Small intestine (tissue), 7 donors: ENCODE results near the gene QKI. TPM values are rescaled to one million over a fixed set of nuclear protein-coding genes. Genes with fewer than 3 reads are reported as not detected.

Experiments
- DNase-seq, 2 donors: peaks; one replicate each; pipeline versions ENCODE4 v3.0.0 to v3.0.0-alpha.2; 2013
- FAIRE-seq: peaks from 2 replicates; lab custom pipeline; 2012; peaks lifted over from hg19 to GRCh38; lab: Jason Lieb, UNC
- H3K27ac ChIP-seq, 3 donors: one replicate each; pipeline ENCODE4 v1.5.1; 2013; ENCODE audit warnings: low read length in 2 of 3, mild to moderate bottlenecking in 2 of 3, control low read depth in 1 of 3, inconsistent platforms in 1 of 3, low read depth in 1 of 3, moderate library complexity in 1 of 3
- H3K27me3 ChIP-seq, 3 donors: one replicate each; pipeline ENCODE4 v1.6.1; 2013; ENCODE audit warnings: low read length in 3 of 3, inconsistent platforms in 1 of 3; ENCODE audit not compliant: control insufficient read depth in 3 of 3, insufficient read depth in 3 of 3
- H3K36me3 ChIP-seq, 3 donors: one replicate each; pipeline ENCODE4 v1.6.1; 2013; ENCODE audit warnings: low read length in 3 of 3, inconsistent platforms in 1 of 3, low read depth in 1 of 3, mild to moderate bottlenecking in 1 of 3, moderate library complexity in 1 of 3; ENCODE audit not compliant: control insufficient read depth in 3 of 3, insufficient read depth in 2 of 3
- H3K4me1 ChIP-seq, 3 donors: one replicate each; pipeline ENCODE4 v1.6.1; 2013; ENCODE audit warnings: low read length in 2 of 3, inconsistent platforms in 1 of 3, low read depth in 1 of 3, mild to moderate bottlenecking in 1 of 3, moderate library complexity in 1 of 3; ENCODE audit not compliant: control insufficient read depth in 3 of 3, insufficient read depth in 2 of 3
- H3K4me3 ChIP-seq, 3 donors: one replicate each; pipeline ENCODE4 v1.5.1; 2013; ENCODE audit warnings: low read length in 3 of 3, control low read depth in 1 of 3, inconsistent platforms in 1 of 3, low read depth in 1 of 3, mild to moderate bottlenecking in 1 of 3, moderate library complexity in 1 of 3
- H3K9me3 ChIP-seq, 2 donors: one replicate each; pipeline ENCODE4 v1.6.1; 2013; ENCODE audit warnings: low read depth in 1 of 2, low read length in 1 of 2; ENCODE audit not compliant: control insufficient read depth in 2 of 2, insufficient read depth in 1 of 2
- whole genome bisulfite sequencing, 3 donors: extraction: QIAGEN DNeasy Blood & Tissue Kit; methylation state at CpG; one replicate each; pipeline ENCODE4 v1.1.7; 2013; 5-methylcytosine and 5-hydroxymethylcytosine counted together
- polyA plus RNA-seq, 4 donors: library from polyadenylated mRNA; stranded (reverse) in 3 of 4; unstranded in 1 of 4; fragments of 200-250 nt in 3 of 4; fragments of 120-200 nt in 1 of 4; gene quantifications; one replicate each; pipeline versions ENCODE4 v1.2.1 to v1.2.3, GENCODE V29; 2013
- donor health status: healthy with polysubstance abuse.
- donor health status: control.
- donor health status: control.
- donor health status: Bipolar disorder and iron deficiency.
- donor health status: healthy.

Gene QKI
- polyA plus RNA-seq, 4 donors = 2.5 to 18.9 (median 13.7) TPM

DNA sequence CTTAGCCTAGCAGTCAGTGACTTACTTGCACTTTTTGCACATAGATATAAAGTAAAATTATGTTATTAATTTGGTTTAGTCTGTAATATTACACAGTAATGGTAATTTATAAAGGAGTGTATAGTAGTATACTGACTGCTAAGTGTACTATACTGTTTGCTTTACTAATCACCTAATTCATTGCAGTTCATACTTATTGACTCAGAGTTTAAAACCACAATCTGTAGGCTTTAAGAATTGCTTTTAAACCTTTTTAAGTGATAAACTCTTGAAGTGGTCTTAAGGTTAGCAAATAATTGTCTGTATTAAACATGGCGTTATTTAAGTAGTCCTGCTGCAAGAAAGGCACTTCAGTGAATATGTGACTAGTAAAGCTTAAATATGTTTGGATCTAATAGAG is 151.5 kb downstream of the QKI start:
- Histone ChIP-seq H3K9me3 (no peaks in the 10 kb centered on the region), H3K27ac (no peak overlapping the region), H3K27me3 (no peaks in the 10 kb centered on the region), H3K36me3 (peaks cover 0 to 4% (median 0%) of the 10 kb centered on the region in 3 donors), H3K4me3 (no peak overlapping the region), H3K4me1 (no peaks in the 10 kb centered on the region)
- no peak for DNase-seq
- FAIRE-seq = no peak
- WGBS, 3 donors = 32 to 65% (median 58%) methylated on average over 1 of the region's 1 CpG

DNA sequence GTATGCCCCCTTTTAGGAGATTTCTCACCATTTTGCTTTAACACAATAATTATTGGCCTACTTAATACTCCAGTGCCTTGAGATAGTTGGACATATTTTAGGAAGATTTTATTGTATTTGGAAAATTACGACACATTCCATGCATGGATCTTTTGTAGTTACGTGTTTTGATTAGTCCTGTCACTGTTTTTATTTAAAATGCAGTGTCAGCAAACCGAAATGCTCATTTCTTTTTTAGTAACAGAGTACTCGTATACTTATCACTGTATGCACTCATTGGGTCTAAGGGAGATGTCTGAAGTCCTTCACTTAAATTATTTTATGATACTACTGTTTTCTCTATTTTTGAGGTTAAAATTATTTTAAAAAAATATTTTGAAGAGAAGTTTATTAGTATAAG is 153.8 kb downstream of the QKI start:
- Histone ChIP-seq H3K4me3 (no peak overlapping the region), H3K27ac (no peak overlapping the region), H3K4me1 (no peaks in the 10 kb centered on the region), H3K36me3 (peaks cover 0 to 4% (median 0%) of the 10 kb centered on the region in 3 donors), H3K27me3 (no peaks in the 10 kb centered on the region), H3K9me3 (no peaks in the 10 kb centered on the region)
- DNase-seq = no peak
- WGBS, 3 donors = 86 to 93% (median 88%) methylated on average over 4 of the region's 4 CpGs
- no peak for FAIRE-seq

DNA sequence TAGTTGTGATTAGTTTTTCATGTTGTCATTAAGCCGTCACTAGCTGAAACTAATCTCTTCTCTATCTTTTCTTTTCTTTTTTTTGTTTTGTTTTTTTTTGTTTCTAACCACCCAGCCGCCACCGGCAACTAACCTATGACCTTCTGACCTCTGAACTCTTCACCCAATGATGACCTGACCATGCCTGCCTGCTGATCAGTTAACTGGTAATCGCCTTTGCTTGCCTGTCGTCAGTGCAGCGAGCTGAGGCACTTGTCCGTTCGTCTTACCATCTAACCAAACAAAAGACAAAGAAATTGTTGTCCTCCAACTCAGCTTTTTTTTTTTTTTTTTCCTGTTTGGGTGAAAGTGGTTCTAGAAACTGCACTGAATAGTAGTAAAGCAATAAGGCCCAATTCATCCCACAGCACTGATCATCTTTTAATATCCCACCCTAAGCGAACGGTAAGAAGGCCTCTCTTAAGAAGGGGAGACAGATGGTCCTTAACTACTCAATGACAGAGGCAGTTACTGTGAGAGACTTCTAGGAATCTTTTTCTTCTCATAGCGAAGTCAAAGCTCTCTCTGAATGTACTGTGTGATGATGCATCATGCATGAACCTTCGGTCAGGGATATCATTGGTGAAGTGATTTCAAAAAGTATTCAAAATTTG is 156.2 kb downstream of the QKI start:
- Histone ChIP-seq H3K27ac (no peak overlapping the region), H3K36me3 (peaks cover 0 to 2% (median 0%) of the 10 kb centered on the region in 3 donors), H3K4me1 (no peaks in the 10 kb centered on the region), H3K9me3 (no peaks in the 10 kb centered on the region), H3K4me3 (no peak overlapping the region), H3K27me3 (no peaks in the 10 kb centered on the region)
- 87 to 92% (median 90%) methylated on average over 12 of the region's 12 CpGs for WGBS, 3 donors
- no peak for FAIRE-seq
- no peak for DNase-seq

DNA sequence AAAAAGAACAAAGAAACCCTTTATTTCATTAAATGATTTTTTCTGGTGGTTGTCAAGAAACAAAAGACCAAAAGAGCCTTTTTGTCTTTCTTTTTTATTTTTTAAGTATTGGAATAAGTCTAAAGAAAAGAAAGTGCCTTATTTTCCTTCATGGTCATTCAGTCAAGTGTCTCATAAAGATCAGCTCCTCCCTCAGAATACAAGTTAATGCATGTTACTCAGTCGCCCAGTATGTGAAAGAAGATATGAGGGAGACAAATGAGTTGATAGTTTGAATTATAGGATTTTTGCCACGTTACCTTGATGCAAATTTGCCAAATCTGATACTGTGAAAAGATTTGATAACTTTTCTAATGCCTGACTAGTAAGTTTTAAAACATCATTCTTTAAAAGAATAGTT is 157.2 kb downstream of the QKI start:
- peaks cover 0 to 2% (median 0%) of the 10 kb centered on the region in 3 donors for H3K36me3 ChIP-seq
- DNase-seq (no peak), FAIRE-seq (no peak)
- no peak overlapping the region for H3K4me3 ChIP-seq
- H3K4me1 ChIP-seq = no peaks in the 10 kb centered on the region
- no peaks in the 10 kb centered on the region for H3K9me3 ChIP-seq
- no peak overlapping the region for H3K27ac ChIP-seq
- H3K27me3 ChIP-seq = no peaks in the 10 kb centered on the region
- WGBS, 3 donors = 60 to 87% (median 61%) methylated on average over 2 of the region's 2 CpGs

DNA sequence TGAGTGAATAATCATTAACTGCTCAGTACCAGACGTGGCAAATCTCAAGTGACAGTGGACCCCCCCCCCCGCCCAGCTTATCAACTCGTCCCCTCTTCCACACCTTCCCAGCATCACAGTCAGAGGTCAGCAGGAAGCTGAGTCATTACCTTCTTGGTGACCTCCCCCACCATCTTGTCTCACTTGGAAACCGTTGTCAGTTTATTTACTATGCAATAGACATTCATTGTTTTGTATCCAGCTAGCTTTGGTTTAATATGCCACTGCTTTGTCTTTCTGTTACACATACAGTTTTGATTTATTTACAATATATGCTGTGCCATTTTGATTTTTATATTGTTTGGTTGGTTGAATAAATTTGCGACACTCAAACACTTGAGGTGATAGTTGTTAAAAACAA is 158.1 kb downstream of the QKI start:
- 48 to 57% (median 54%) methylated on average over 5 of the region's 5 CpGs for WGBS, 3 donors
- Histone ChIP-seq H3K27me3 (no peaks in the 10 kb centered on the region), H3K4me1 (no peaks in the 10 kb centered on the region), H3K36me3 (peaks cover 0 to 2% (median 0%) of the 10 kb centered on the region in 3 donors), H3K27ac (no peak overlapping the region), H3K9me3 (no peaks in the 10 kb centered on the region), H3K4me3 (no peak overlapping the region)
- FAIRE-seq = no peak
- DNase-seq = no peak

DNA sequence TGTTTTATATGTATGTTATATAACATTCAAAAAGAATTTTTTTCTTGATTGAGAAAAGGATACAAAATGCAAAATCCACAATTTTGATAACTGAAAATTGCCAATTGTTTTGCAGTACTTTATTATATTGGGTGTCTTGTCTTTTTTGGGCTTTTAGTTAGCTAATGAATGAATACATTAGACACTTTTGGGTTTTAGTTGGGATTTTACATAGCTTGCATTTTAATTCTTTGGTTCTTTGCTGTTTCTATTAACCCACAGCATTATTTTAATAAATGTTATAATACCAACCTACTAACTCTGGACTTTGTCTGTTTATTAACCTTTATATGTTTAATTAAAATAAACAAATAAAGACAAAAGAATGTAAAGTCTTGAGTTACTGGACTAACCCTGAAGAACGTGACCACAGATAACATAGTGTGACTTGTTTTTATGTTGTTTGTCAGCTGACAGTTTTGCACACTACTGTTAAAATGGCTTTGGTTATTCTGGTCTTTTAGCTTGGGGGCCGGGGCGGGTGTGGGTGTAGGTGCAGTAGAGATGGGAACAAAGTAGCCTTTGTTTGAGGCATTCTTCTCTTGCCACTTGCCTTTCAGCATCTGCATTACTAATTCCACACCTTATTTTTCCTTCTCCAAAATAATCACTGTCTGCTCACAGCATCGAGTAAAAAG is 159.1 kb downstream of the QKI start:
- Histone ChIP-seq H3K9me3 (no peaks in the 10 kb centered on the region), H3K36me3 (peaks cover 0 to 2% (median 0%) of the 10 kb centered on the region in 3 donors), H3K4me1 (no peaks in the 10 kb centered on the region), H3K27ac (no peak overlapping the region), H3K27me3 (no peaks in the 10 kb centered on the region), H3K4me3 (no peak overlapping the region)
- 61 to 82% (median 73%) methylated on average over 4 of the region's 4 CpGs for WGBS, 3 donors
- DNase-seq = no peak
- peak; percentile 51 for FAIRE-seq

DNA sequence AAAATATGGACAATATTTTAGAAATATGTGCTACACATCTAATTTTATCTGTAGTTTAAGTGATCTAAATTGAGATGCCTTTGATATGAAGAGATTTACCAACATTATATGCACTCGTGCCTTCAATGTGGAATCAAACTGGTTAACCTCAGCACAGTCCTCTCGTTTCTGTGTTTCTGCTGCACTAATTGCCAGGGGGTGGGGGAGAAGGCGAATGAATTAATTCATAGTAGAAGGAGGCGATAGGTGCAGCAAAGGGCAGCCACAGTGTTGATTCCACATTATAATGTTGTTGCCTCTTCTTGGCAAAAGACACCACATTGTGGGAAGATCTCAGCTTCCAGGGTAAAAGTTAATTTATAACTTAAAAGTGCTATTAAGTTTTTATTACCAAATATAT is 161.6 kb downstream of the QKI start:
- no peak for FAIRE-seq
- Histone ChIP-seq H3K36me3 (no peaks in the 10 kb centered on the region), H3K9me3 (no peaks in the 10 kb centered on the region), H3K27me3 (no peaks in the 10 kb centered on the region), H3K27ac (no peak overlapping the region), H3K4me1 (no peaks in the 10 kb centered on the region), H3K4me3 (no peak overlapping the region)
- no peak for DNase-seq
- WGBS, 3 donors = 65 to 81% (median 70%) methylated on average over 4 of the region's 4 CpGs

DNA sequence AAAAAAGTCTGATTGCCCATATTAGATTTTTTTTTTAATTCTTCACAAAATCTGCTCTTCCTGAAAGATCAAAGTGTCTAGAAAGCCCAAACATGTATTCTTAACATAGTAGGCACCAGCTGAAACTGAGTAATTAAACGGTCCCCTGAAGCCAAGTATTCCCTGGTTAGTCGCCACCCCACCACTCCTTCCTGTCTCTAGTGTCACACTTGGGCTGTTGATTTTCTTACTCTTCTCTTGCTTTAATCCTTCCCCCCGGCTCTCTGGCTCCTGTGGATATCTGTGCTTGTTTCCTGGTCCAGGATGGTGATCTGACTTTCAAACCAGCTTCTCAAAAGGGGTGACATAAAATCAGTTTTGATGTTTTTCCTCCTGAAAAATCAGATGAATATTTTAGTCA is 162.9 kb downstream of the QKI start:
- no peak overlapping the region for H3K27ac ChIP-seq
- H3K36me3 ChIP-seq = no peaks in the 10 kb centered on the region
- H3K27me3 ChIP-seq = no peaks in the 10 kb centered on the region
- 40 to 63% (median 55%) methylated on average over 3 of the region's 3 CpGs for WGBS, 3 donors
- no peaks in the 10 kb centered on the region for H3K9me3 ChIP-seq
- no peak for FAIRE-seq
- H3K4me3 ChIP-seq = no peak overlapping the region
- DNase-seq = no peak
- H3K4me1 ChIP-seq = no peaks in the 10 kb centered on the region
